Activated CD4-positive, CD25-positive, alpha-beta regulatory T cell treated with anti-CD3 and anti-CD28 coated beads, Interleukin-2, amount 50 U/mL, for 16 hours (primary cell): ENCODE results near the gene FREM1.

Experiments used
- DNase-seq: peaks from one replicate; pipeline ENCODE4 v3.0.0-alpha.2; 2020; ENCODE audit warnings: low read depth, low spot score

Gene FREM1

GRCh38 chr9:14706530-14707140 lies 203.6 kb downstream of the FREM1 start:
- DNase-seq, result no peak

- DNase-seq, result no peak
Measured at GRCh38 chr9:14705079-14705478, 205.1 kb downstream of the FREM1 start.

- DNase-seq, result no peak
Measured at GRCh38 chr9:14704281-14704680, 205.9 kb downstream of the FREM1 start.

GRCh38 chr9:14702200-14702720 lies 208.0 kb downstream of the FREM1 start:
- DNase-seq, result no peak

- DNase-seq, result peak; percentile 10
Measured at GRCh38 chr9:14693251-14693861, 216.9 kb downstream of the FREM1 start, which contains the start of gene ZDHHC21. ZDHHC21 (minus strand) TSS chr9:14693432; CDS start chr9:14674340, 19,092 bp downstream.

GRCh38 chr9:14692470-14693250 lies 217.6 kb downstream of the FREM1 start:
- peak; percentile 1 for DNase-seq

- DNase-seq, result no peak
Measured at GRCh38 chr9:14690948-14691730, 219.1 kb downstream of the FREM1 start.

GRCh38 chr9:14687042-14687719 lies 223.0 kb downstream of the FREM1 start:
- DNase-seq, result no peak

- DNase-seq, result no peak
Measured at GRCh38 chr9:14686168-14686567, 224.1 kb downstream of the FREM1 start.
